Loucy (cell line): ENCODE results near the gene APC2.

Experiments used
- CTCF ChIP-seq: fragments of 200-600 bp; sonication (generic); conservative IDR thresholded peaks from 2 replicates; pipeline ENCODE4 v1.5.1; 2014; ENCODE audit warnings: mild to moderate bottlenecking, antibody characterized with exemption, low read length
- EZH2phosphoT487 ChIP-seq: fragments of 200-600 bp; IDR thresholded peaks from 2 replicates; pipeline ENCODE4 v1.6.1; 2018; ENCODE audit warnings: antibody characterized with exemption, mild to moderate bottlenecking, moderate library complexity, borderline replicate concordance

- TF ChIP-seq EZH2phosphoT487 (no peak), CTCF (no peak)
These were observed 20.2 kb upstream of the APC2 start for GRCh38 chr19:1429750-1430149.
